Colonic mucosa (tissue), 4 donors: ENCODE measurements around the gene AWAT1. TPM values are rescaled to one million over a fixed set of nuclear protein-coding genes. Genes with fewer than 3 reads are reported as not detected.

Experiments used
- DNase-seq: peaks from one replicate; pipeline ENCODE4 v3.0.0-alpha.2; 2020
- H3K27ac ChIP-seq: fragments of 200-600 bp; one replicate; pipeline ENCODE4 v1.8.0; 2021
- H3K27me3 ChIP-seq: fragments of 200-600 bp; one replicate; pipeline ENCODE4 v1.8.0; 2021
- H3K36me3 ChIP-seq: fragments of 200-600 bp; one replicate; pipeline ENCODE4 v1.8.0; 2021
- H3K4me1 ChIP-seq: fragments of 200-600 bp; one replicate; pipeline ENCODE4 v1.8.0; 2021; ENCODE audit warnings: mild to moderate bottlenecking
- H3K4me3 ChIP-seq: fragments of 200-600 bp; one replicate; pipeline ENCODE4 v1.8.0; 2021
- H3K9ac ChIP-seq, 2 donors: one replicate each; pipeline ENCODE4 v1.7.0; 2013; ENCODE audit warnings: control low read depth in 2 of 2, low read depth in 2 of 2, low read length in 2 of 2
- H3K9me3 ChIP-seq: fragments of 200-600 bp; one replicate; pipeline ENCODE4 v1.8.0; 2021
- intact Hi-C: fragments of 100-400 bp; cut with DNase I; formaldehyde crosslinking; loops from one replicate; pipeline ENCODE4 v1.14.1; 2022
- total RNA-seq, 2 donors: library from RNA; stranded (reverse); fragmentation: NEBNext Ultra II Directional in 1 of 2; extraction: Animal tissue kit (Norgen Biotek cat#: 25700) in 1 of 2; gene quantifications; one replicate each; pipeline ENCODE4 v1.2.1, GENCODE V29; 2021
- TF ChIP-seq, protein P1 (sequence below): fragments of 200-600 bp; IDR thresholded peaks from one replicate; pipeline ENCODE4 v1.8.0; 2022; ENCODE audit warnings: antibody characterized with exemption, mild to moderate bottlenecking
- donor health status: healthy.
- donor health status: DM: no; HTN: no; CAD: no.
- donor health status: DM: no; HTN: no; CAD: no.

Gene AWAT1
- total RNA-seq, 2 donors from 2014 or later = not detected

DNA sequence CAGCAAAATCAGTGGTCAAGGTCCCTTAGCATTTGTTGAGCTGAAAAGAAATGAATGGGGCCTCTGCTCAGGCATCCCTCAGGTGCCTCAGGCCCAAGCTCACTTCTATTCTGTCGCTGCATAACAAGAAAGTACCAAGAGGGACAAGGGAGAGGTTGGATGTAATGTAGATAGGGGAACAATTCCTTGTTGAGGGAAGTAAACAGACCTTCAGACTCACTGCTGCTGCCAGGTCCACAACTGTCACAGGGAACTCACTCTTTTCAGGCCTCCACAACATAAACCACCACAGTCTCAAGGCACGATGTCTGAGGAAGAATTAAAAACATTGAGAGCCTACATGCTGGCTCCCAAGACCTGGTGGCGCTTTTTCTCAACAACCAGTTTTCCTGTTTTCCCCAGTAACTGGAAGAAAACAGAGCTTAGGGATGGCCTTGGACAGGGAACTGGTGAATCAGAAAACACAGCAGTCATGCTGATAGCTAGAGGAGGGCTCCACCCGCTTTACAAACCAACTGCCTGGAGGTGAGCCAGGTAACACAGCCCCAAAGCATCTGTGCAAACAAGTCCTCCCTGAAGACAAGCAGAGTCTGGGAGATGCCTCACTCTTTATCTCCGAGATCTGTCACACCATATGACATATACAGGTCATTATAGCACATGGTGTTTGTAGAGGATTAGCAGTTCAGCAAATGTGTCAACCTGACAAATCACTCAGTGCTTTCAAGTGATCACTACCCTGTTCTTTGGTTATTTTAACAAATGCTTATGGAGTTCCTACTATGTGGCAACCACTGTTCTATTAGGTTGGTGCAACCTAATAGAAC lies 14.3 kb upstream of the AWAT1 start:
- Histone ChIP-seq H3K4me3 (no peak overlapping the region), H3K27ac (peak overlapping the region; percentile 15), H3K4me1 (no peaks in the 10 kb centered on the region), H3K27me3 (no peaks in the 10 kb centered on the region), H3K36me3 (no peaks in the 10 kb centered on the region), H3K9ac (no peak overlapping the region), H3K9me3 (no peaks in the 10 kb centered on the region)
- TF ChIP-seq, protein P1, sequence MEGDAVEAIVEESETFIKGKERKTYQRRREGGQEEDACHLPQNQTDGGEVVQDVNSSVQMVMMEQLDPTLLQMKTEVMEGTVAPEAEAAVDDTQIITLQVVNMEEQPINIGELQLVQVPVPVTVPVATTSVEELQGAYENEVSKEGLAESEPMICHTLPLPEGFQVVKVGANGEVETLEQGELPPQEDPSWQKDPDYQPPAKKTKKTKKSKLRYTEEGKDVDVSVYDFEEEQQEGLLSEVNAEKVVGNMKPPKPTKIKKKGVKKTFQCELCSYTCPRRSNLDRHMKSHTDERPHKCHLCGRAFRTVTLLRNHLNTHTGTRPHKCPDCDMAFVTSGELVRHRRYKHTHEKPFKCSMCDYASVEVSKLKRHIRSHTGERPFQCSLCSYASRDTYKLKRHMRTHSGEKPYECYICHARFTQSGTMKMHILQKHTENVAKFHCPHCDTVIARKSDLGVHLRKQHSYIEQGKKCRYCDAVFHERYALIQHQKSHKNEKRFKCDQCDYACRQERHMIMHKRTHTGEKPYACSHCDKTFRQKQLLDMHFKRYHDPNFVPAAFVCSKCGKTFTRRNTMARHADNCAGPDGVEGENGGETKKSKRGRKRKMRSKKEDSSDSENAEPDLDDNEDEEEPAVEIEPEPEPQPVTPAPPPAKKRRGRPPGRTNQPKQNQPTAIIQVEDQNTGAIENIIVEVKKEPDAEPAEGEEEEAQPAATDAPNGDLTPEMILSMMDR = no peak
- DNase-seq = peak; percentile 45
- intact Hi-C loops = no loop called here

- DNase-seq = no peak
- Histone ChIP-seq H3K36me3 (no peaks in the 10 kb centered on the region), H3K4me3 (no peak overlapping the region), H3K4me1 (no peaks in the 10 kb centered on the region), H3K9ac (no peak overlapping the region), H3K27me3 (no peaks in the 10 kb centered on the region), H3K9me3 (no peaks in the 10 kb centered on the region), H3K27ac (no peak overlapping the region)
- intact Hi-C loops = no loop called here
- TF ChIP-seq, protein P1 = no peak
These were observed 8.4 kb upstream of the AWAT1 start for GRCh38 chrX:70226048-70226447.

DNA sequence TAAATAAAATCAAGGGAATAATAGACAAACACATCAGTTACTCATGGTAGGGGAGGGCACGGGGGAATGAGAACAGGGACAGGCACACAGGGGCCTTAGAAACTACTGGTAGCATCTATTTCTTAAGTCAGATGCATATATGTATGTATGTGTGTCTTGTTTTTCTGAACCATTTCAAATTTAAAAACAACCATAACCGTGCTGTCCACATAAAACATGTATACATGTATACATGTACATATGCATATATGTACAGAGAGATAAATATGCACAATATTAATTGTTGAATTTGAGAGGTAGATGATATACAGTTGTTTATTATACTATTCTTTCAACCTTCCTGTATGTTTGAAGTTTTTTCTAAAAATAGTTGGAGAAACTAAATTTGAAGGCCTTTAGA lies 7.8 kb upstream of the AWAT1 start:
- Histone ChIP-seq H3K9me3 (no peaks in the 10 kb centered on the region), H3K9ac (no peak overlapping the region), H3K27ac (no peak overlapping the region), H3K36me3 (no peaks in the 10 kb centered on the region), H3K4me1 (no peaks in the 10 kb centered on the region), H3K4me3 (no peak overlapping the region), H3K27me3 (no peaks in the 10 kb centered on the region)
- TF ChIP-seq, protein P1 = no peak
- intact Hi-C loops = no loop called here
- no peak for DNase-seq

DNA sequence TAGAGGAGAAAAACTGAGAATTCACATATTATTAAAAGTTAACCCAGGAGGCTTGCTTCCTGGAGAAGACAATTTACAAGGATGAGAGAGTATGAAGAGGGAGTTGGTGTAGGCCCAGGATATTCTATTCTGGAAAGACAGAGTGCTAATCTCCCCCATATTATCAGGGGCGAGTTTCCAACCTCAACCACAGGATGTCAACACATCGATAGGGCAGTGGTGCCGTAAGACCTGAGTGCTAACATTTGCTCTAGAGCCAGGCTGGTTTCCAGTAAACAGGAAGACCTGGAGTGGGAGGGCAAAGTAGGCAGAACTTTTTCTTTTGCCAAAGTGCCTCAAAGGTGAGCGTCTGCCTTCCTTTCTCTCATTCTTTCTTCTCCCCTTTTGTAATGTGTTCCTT lies 2.8 kb upstream of the AWAT1 start:
- Histone ChIP-seq H3K9me3 (no peaks in the 10 kb centered on the region), H3K36me3 (no peaks in the 10 kb centered on the region), H3K4me3 (no peak overlapping the region), H3K27ac (no peak overlapping the region), H3K9ac (no peak overlapping the region), H3K27me3 (no peaks in the 10 kb centered on the region), H3K4me1 (no peaks in the 10 kb centered on the region)
- DNase-seq = no peak
- TF ChIP-seq, protein P1 = no peak
- intact Hi-C loops = no loop called here

- Histone ChIP-seq H3K27me3 (no peaks in the 10 kb centered on the region), H3K4me1 (no peaks in the 10 kb centered on the region), H3K9me3 (no peaks in the 10 kb centered on the region), H3K36me3 (no peaks in the 10 kb centered on the region), H3K27ac (no peak overlapping the region), H3K4me3 (no peak overlapping the region), H3K9ac (no peak overlapping the region)
- intact Hi-C loops = no loop called here
- TF ChIP-seq, protein P1 = no peak
- DNase-seq = no peak
These were observed 6.3 kb downstream of the AWAT1 start for GRCh38 chrX:70240751-70241150.
